Cardiac muscle cell (in vitro differentiated cells and primary cell): Measurements from ENCODE around the gene MAP4K5. TPM values are rescaled to one million over a fixed set of nuclear protein-coding genes. Genes with fewer than 3 reads are reported as not detected.

ENCODE experiments used
- DNase-seq, 2 donors: peaks; one replicate each; pipeline versions ENCODE4 v3.0.0 to v3.0.0-alpha.2; 2010 to 2017; ENCODE audit warnings: low read depth in 1 of 2, low spot score in 1 of 2
- H3K27ac ChIP-seq: fragments of 200-600 bp; sonication (generic); 2 replicates; pipeline ENCODE4 v1.5.1; 2016
- H3K27me3 ChIP-seq: fragments of 200-600 bp; sonication (generic); 2 replicates; pipeline ENCODE4 v1.6.0; 2016; ENCODE audit warnings: control low read depth
- H3K36me3 ChIP-seq: fragments of 200-600 bp; sonication (generic); 2 replicates; pipeline ENCODE4 v1.5.1; 2016; ENCODE audit warnings: control low read depth
- H3K4me1 ChIP-seq: fragments of 200-600 bp; sonication (generic); 2 replicates; pipeline ENCODE4 v1.8.1; 2017; ENCODE audit warnings: low read depth, mild to moderate bottlenecking, mixed run types
- H3K4me3 ChIP-seq: fragments of 200-600 bp; sonication (generic); 2 replicates; pipeline ENCODE4 v1.5.1; 2016; ENCODE audit warnings: mild to moderate bottlenecking
- H3K9me3 ChIP-seq: fragments of 200-600 bp; sonication (generic); 2 replicates; pipeline ENCODE4 v1.5.1; 2017; ENCODE audit warnings: low read depth, mild to moderate bottlenecking, control low read depth
- polyA plus RNA-seq: library from polyadenylated mRNA; unstranded; fragments of >200 nt; fragmentation: Nextera tagmentation; extraction: Ambion mirVana; gene quantifications from 2 replicates; pipeline ENCODE4 v1.2.1, GENCODE V29; 2016
- total RNA-seq: library from RNA; depleted of rRNA; stranded (reverse); fragments of >200 nt; gene quantifications from 2 replicates; pipeline ENCODE4 v1.2.3, GENCODE V29; 2016
- TF ChIP-seq, protein P1 (sequence below): IDR thresholded peaks from 2 replicates; pipeline ENCODE4 v1.5.1; 2012; ENCODE audit warnings: low read depth, mild to moderate bottlenecking, low read length

MAP4K5 gene
- total and polyA plus RNA-seq, 2 experiments from 2014 or later, result 53.0 to 402 TPM

DNA sequence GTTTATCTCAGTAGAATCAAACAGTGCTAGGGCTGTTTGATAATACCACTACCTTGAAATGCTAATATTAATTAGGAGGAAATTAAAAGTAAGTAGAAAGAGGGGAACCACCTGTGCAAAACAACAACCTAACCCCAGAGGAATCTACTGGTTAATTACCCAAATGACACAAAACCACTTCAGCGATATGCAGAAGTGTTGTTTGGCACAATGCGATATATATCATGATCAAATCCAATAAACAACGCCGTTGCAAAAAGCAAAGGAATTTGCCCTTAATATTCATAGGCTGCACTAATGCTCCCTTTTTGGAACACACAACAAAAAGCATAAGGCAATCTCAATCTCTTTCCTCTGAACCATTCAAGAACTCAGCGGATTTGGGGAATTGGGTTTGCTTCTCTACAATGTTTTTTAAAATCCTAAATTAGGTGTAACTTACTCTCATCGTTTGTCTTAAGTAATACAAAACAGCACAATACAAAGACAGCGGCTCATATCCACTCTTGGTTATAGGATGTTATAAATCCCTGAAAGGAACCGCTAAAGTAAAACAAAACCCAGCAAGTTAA is 1.5 kb downstream of the MAP4K5 start:
- H3K27me3 ChIP-seq, result peaks cover 3% of the 10 kb centered on the region
- DNase-seq, result no peak

DNA sequence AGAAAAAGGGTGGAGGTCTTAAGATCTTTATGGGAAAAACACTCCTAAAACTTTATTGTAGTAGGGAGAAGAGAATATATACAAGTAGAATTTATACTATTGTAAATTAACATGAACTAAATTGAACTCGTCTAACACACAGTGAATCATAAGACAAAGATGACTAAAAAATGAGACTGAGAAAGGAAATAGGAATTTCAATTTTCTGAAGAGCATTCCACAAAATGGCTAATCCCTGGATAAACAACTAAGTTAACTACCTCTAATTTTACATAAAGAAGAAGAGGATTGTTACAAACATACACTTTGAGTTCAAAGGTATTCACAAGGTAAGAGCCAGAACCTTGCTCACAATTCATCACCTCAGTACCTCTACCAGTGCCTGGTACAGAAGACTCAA is 2.0 kb downstream of the MAP4K5 start:
- DNase-seq, result no peak
- H3K27ac ChIP-seq, result no peak overlapping the region
- H3K4me3 ChIP-seq, result peak overlapping the region; percentile 95
- H3K9me3 ChIP-seq, result no peaks in the 10 kb centered on the region
- TF ChIP-seq, protein P1, sequence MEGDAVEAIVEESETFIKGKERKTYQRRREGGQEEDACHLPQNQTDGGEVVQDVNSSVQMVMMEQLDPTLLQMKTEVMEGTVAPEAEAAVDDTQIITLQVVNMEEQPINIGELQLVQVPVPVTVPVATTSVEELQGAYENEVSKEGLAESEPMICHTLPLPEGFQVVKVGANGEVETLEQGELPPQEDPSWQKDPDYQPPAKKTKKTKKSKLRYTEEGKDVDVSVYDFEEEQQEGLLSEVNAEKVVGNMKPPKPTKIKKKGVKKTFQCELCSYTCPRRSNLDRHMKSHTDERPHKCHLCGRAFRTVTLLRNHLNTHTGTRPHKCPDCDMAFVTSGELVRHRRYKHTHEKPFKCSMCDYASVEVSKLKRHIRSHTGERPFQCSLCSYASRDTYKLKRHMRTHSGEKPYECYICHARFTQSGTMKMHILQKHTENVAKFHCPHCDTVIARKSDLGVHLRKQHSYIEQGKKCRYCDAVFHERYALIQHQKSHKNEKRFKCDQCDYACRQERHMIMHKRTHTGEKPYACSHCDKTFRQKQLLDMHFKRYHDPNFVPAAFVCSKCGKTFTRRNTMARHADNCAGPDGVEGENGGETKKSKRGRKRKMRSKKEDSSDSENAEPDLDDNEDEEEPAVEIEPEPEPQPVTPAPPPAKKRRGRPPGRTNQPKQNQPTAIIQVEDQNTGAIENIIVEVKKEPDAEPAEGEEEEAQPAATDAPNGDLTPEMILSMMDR, result no peak
- H3K27me3 ChIP-seq, result peaks cover 3% of the 10 kb centered on the region
- no peaks in the 10 kb centered on the region for H3K36me3 ChIP-seq
- H3K4me1 ChIP-seq, result peaks cover 19% of the 10 kb centered on the region

More for the DNA sequence above, 1.5 kb downstream of the MAP4K5 start:
- Histone ChIP-seq H3K4me1 (peaks cover 19% of the 10 kb centered on the region), H3K27ac (no peak overlapping the region), H3K36me3 (no peaks in the 10 kb centered on the region), H3K9me3 (no peaks in the 10 kb centered on the region), H3K4me3 (peak overlapping the region; percentile 95)
- TF ChIP-seq, protein P1, result no peak

DNA sequence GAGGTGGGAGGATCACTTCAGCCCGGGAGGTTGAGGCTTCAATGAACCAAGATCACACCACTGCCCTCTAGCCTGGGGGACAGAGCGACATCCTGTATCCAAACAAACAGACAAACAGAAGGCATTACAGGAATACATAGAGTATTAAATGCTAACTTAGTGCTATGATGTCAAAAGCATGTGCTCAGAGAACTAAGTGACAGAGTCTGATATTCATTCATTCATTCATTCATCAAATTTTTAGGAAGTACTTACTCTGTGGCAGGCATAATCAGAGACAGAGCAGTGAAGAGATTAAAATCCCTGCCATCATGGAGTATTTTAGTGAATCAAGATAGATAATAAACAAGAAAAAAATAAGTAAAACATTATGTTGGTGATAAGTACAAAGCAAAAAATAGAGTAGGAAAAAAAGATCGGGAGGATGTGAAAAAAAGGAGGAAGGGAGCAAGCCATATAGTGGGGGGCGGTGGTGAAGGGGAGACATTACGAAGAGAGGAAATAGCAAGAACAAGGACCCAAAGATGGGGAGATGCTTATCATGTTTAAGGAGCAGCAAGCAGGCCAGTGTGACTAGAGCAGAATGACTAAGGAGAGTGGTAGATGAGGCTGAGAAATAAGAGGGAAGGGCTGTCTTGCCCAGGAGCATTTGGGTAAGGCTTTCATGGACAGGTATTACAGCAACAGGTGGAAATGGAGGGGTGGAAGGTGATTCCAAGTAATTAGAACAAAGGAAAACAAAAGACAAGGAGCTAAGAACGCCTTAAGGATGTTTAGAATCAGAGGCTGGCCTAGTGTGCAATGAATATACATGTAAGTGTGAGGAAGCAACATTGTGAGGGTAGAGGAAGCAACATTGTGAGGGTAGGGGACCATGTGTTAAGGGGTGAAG is 2.8 kb downstream of the MAP4K5 start:
- DNase-seq, result no peak
- H3K27ac ChIP-seq, result no peak overlapping the region

DNA sequence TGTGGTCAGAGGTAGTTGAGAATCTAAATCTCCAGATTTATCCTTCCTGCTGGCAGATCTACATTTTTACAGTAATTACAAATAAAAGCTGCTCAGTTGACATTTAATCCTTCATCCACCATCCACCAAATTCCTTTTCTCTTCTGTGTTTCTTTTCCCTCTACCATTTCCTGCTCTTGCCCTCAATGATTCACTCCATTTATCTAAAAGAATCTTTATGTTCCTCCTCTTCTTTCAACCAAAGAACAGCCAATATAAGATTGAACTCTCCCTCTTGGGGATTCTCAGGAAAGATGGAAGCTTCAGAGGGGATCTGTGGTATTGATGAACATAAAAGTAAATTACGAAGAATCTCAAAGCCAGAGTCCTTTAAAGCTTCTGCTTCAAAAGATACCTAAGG is 4.4 kb downstream of the MAP4K5 start:
- no peak overlapping the region for H3K4me3 ChIP-seq
- no peak overlapping the region for H3K27ac ChIP-seq

More for the DNA sequence above, 2.8 kb downstream of the MAP4K5 start:
- TF ChIP-seq, protein P1, result no peak
- H3K4me3 ChIP-seq, result no peak overlapping the region
- no peaks in the 10 kb centered on the region for H3K36me3 ChIP-seq
- no peaks in the 10 kb centered on the region for H3K9me3 ChIP-seq
- peaks cover 2% of the 10 kb centered on the region for H3K27me3 ChIP-seq
- peaks cover 19% of the 10 kb centered on the region for H3K4me1 ChIP-seq

DNA sequence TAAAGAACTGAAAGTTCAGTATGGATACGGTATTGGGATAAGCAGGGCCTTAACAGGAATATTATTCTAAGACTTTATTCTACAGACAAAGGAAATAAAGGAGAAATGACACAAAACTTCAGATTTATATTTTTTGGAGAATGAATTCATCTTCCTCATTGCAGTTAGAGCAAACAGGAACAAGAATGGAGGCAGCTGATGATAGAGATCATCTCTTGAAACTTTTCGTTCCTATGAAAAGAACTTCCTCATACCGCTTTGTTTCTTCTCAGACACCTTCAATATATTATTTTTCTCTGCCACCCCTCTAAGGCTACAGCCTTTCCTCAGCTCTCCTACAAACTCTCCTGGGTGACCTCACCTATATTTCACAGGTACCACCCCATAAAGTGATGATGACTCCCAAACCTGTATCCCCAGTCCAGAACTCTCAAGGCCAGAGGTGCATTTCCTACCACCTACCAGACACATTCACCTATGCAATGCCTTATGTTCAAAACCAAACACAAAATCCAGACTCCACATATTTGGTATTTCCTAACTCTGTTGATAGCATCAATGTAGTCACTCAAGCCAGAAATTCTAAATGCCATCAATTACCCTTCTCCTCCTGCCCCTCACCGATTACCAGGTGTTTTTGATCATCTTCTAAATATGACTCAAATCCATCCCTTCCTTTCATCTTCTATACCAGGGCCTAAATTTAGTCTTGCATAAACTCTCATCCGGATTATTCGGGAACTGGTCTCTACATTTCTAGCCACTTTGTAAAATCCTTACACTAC is 7.4 kb downstream of the MAP4K5 start:
- Histone ChIP-seq H3K9me3 (no peaks in the 10 kb centered on the region), H3K36me3 (no peaks in the 10 kb centered on the region), H3K27me3 (no peaks in the 10 kb centered on the region), H3K4me1 (peaks cover under 1% of the 10 kb centered on the region), H3K4me3 (no peak overlapping the region), H3K27ac (no peak overlapping the region)
- DNase-seq, result no peak
- TF ChIP-seq, protein P1, result no peak

More for the DNA sequence above, 4.4 kb downstream of the MAP4K5 start:
- no peaks in the 10 kb centered on the region for H3K27me3 ChIP-seq
- no peaks in the 10 kb centered on the region for H3K9me3 ChIP-seq
- TF ChIP-seq, protein P1, result no peak
- DNase-seq, result no peak
- no peaks in the 10 kb centered on the region for H3K36me3 ChIP-seq
- peaks cover 14% of the 10 kb centered on the region for H3K4me1 ChIP-seq
